Astrocyte of the cerebellum (primary cell): ENCODE results near the gene BOD1.

Experiments
- DNase-seq: peaks from one replicate; pipeline ENCODE4 v3.0.0-alpha.2; 2011; ENCODE audit warnings: low read depth
- H3K4me3 ChIP-seq: 2 replicates; pipeline ENCODE4 v1.5.1; 2011; ENCODE audit warnings: mild to moderate bottlenecking, low read depth, low read length, moderate library complexity
- CTCF ChIP-seq: IDR thresholded peaks from 2 replicates; pipeline ENCODE4 v1.5.1; 2012; ENCODE audit warnings: low read length, low read depth, moderate library complexity, mild to moderate bottlenecking; ENCODE audit errors: missing control alignments
- in situ Hi-C: cut with HindIII; loops from 2 replicates; pipeline ENCODE4 v1.10.0; 2017; ENCODE audit warnings: low sequenced_read_pairs

Gene BOD1

GRCh38 chr5:173645890-173646574 is 29.6 kb upstream of the BOD1 start:
- no peak for TF ChIP-seq CTCF
- no peak for DNase-seq
- in situ Hi-C loops: no loop called here
- H3K4me3 ChIP-seq: no peak overlapping the region

- TF ChIP-seq CTCF: no peak
- DNase-seq: peak; percentile 53
- H3K4me3 ChIP-seq: no peak overlapping the region
- in situ Hi-C loops: no loop called here
Observed at GRCh38 chr5:173645437-173645807, 29.0 kb upstream of the BOD1 start.

GRCh38 chr5:173644673-173645436 is 28.4 kb upstream of the BOD1 start:
- H3K4me3 ChIP-seq: no peak overlapping the region
- DNase-seq: no peak
- in situ Hi-C loops: no loop called here
- TF ChIP-seq CTCF: no peak

GRCh38 chr5:173643964-173644363 is 27.5 kb upstream of the BOD1 start:
- in situ Hi-C loops: no loop called here
- TF ChIP-seq CTCF: no peak
- no peak overlapping the region for H3K4me3 ChIP-seq
- no peak for DNase-seq

- no peak overlapping the region for H3K4me3 ChIP-seq
- DNase-seq: no peak
- in situ Hi-C loops: no loop called here
- no peak for TF ChIP-seq CTCF
Observed at GRCh38 chr5:173642895-173643481, 26.5 kb upstream of the BOD1 start.

- DNase-seq: no peak
- no peak for TF ChIP-seq CTCF
- in situ Hi-C loops: no loop called here
- no peak overlapping the region for H3K4me3 ChIP-seq
Observed at GRCh38 chr5:173642191-173642816, 25.9 kb upstream of the BOD1 start.
